H1 (cell line): ENCODE results near the gene ID1. TPM values are rescaled to one million over a fixed set of nuclear protein-coding genes. Genes with fewer than 3 reads are reported as not detected.

Experiments used
- CTCF ChIA-PET: fragments of 300-600 bp; sonication (Branson Sonifier 250); formaldehyde crosslinking; loops from one replicate; lab custom pipeline; 2021; ENCODE audit not compliant: partially characterized antibody; lab: Charles Lee
- POLR2A ChIA-PET: fragments of 300-600 bp; sonication (Branson Sonifier 250); formaldehyde crosslinking; loops from one replicate; lab custom pipeline; 2021; ENCODE audit warnings: inconsistent platforms; ENCODE audit not compliant: partially characterized antibody; lab: Charles Lee
- DNase-seq, 2 experiments: peaks; one replicate each; pipeline versions ENCODE4 v3.0.0 to v3.0.0-alpha.2; 2010 to 2022; ENCODE audit warnings: low spot score in 2 of 2, low read depth in 1 of 2, mixed read lengths in 1 of 2
- FAIRE-seq: peaks from 2 replicates; lab custom pipeline; 2011; peaks lifted over from hg19 to GRCh38; lab: Jason Lieb, UNC
- H2AFZ ChIP-seq: 2 replicates; pipeline ENCODE4 v1.8.1; 2012; ENCODE audit warnings: low read length, inconsistent platforms
- H2AK5ac ChIP-seq: 2 replicates; pipeline ENCODE4 v1.6.1; 2013; ENCODE audit warnings: low read depth, low read length
- H2BK120ac ChIP-seq: replicated peaks from 2 replicates; pipeline ENCODE3; 2013; ENCODE audit warnings: low read depth, low read length, inconsistent platforms
- H2BK12ac ChIP-seq: 2 replicates; pipeline ENCODE4 v1.6.1; 2013; ENCODE audit warnings: low read depth, low read length
- H2BK15ac ChIP-seq: 2 replicates; pipeline ENCODE4 v1.6.1; 2013; ENCODE audit warnings: low read length
- H2BK20ac ChIP-seq: 2 replicates; pipeline ENCODE4 v1.6.1; 2013; ENCODE audit warnings: low read length
- H2BK5ac ChIP-seq: 2 replicates; pipeline ENCODE4 v1.6.1; 2013; ENCODE audit warnings: low read depth, low read length
- H3K14ac ChIP-seq: 2 replicates; pipeline ENCODE4 v1.6.1; 2013; ENCODE audit warnings: inconsistent platforms; ENCODE audit not compliant: insufficient read length
- H3K18ac ChIP-seq: 2 replicates; pipeline ENCODE4 v1.6.1; 2013; ENCODE audit warnings: low read length; ENCODE audit errors: extremely low read depth
- H3K23ac ChIP-seq: 2 replicates; pipeline ENCODE4 v1.6.1; 2013; ENCODE audit warnings: inconsistent platforms; ENCODE audit not compliant: insufficient read length
- H3K23me2 ChIP-seq: 2 replicates; pipeline ENCODE4 v1.6.1; 2013; ENCODE audit warnings: low read depth, low read length
- H3K27ac ChIP-seq: 2 replicates; pipeline ENCODE4 v1.6.1; 2011; ENCODE audit warnings: low read depth, low read length, inconsistent platforms
- H3K27me3 ChIP-seq, 4 experiments: replicated peaks in 1 of 4; 1 replicate in 1 of 4; 2 replicates in 3 of 4; pipeline versions ENCODE4 v1.6.1 to v1.8.1; 2011 to 2013; ENCODE audit warnings: low read length in 3 of 4, mild to moderate bottlenecking in 3 of 4, inconsistent platforms in 2 of 4, mixed read lengths in 2 of 4, moderate library complexity in 1 of 4; ENCODE audit not compliant: control insufficient read depth in 3 of 4, insufficient read depth in 3 of 4; ENCODE audit errors: extremely low read depth in 1 of 4
- H3K36me3 ChIP-seq, 4 experiments: 2 replicates each; pipeline versions ENCODE4 v1.6.1 to v1.8.1; 2011 to 2013; ENCODE audit warnings: mild to moderate bottlenecking in 4 of 4, low read length in 3 of 4, moderate library complexity in 2 of 4, control low read depth in 1 of 4, inconsistent platforms in 1 of 4; ENCODE audit not compliant: insufficient read depth in 4 of 4, control insufficient read depth in 2 of 4
- H3K4ac ChIP-seq: replicated peaks from 2 replicates; pipeline ENCODE3; 2013; ENCODE audit warnings: low read length, low read depth, mixed read lengths, inconsistent platforms; ENCODE audit not compliant: insufficient read length
- H3K4me1 ChIP-seq, 4 experiments: replicated peaks in 1 of 4; 1 replicate in 1 of 4; 2 replicates in 3 of 4; pipeline versions ENCODE4 v1.6.1 to v1.8.1; 2011 to 2013; ENCODE audit warnings: low read length in 3 of 4, inconsistent platforms in 2 of 4, mixed read lengths in 1 of 4; ENCODE audit not compliant: insufficient read depth in 4 of 4, control insufficient read depth in 3 of 4
- H3K4me2 ChIP-seq, 2 experiments: 2 replicates each; pipeline versions ENCODE4 v1.6.1 to v1.8.1; 2011 to 2013; ENCODE audit warnings: low read depth in 2 of 2, low read length in 2 of 2, control low read depth in 1 of 2, inconsistent platforms in 1 of 2, mild to moderate bottlenecking in 1 of 2; ENCODE audit not compliant: insufficient read depth in 1 of 2
- H3K4me3 ChIP-seq, 4 experiments: fragments of 200-600, 300-600 bp in 1 of 4; sonication (generic), shearing (Covaris generic), sonication (Bioruptor Twin) in 1 of 4; 2 replicates each; pipeline versions ENCODE4 v1.5.1 to v1.8.1; 2011 to 2016; ENCODE audit warnings: low read length in 4 of 4, low read depth in 3 of 4, control low read depth in 2 of 4, inconsistent platforms in 2 of 4, mild to moderate bottlenecking in 2 of 4, mixed read lengths in 1 of 4, moderate library complexity in 1 of 4; ENCODE audit not compliant: insufficient read depth in 2 of 4; ENCODE audit errors: extremely low read depth in 1 of 4
- H3K56ac ChIP-seq: replicated peaks from 2 replicates; pipeline ENCODE3; 2013; ENCODE audit warnings: low read depth, mild to moderate bottlenecking, mixed read lengths, low read length, inconsistent platforms; ENCODE audit not compliant: insufficient read length
- H3K79me1 ChIP-seq: 2 replicates; pipeline ENCODE4 v1.6.1; 2013; ENCODE audit warnings: low read depth, low read length, control low read depth
- H3K79me2 ChIP-seq, 2 experiments: 2 replicates each; pipeline versions ENCODE4 v1.6.1 to v1.8.1; 2012 to 2013; ENCODE audit warnings: low read length in 2 of 2, mild to moderate bottlenecking in 2 of 2, inconsistent platforms in 1 of 2; ENCODE audit not compliant: insufficient read depth in 2 of 2, control insufficient read depth in 1 of 2
- H3K9ac ChIP-seq, 4 experiments: replicated peaks in 1 of 4; 1 replicate in 1 of 4; 2 replicates in 3 of 4; pipeline versions ENCODE4 v1.6.1 to v1.8.1; 2011 to 2013; ENCODE audit warnings: low read depth in 3 of 4, low read length in 3 of 4, control low read depth in 2 of 4, mild to moderate bottlenecking in 2 of 4, moderate library complexity in 2 of 4, inconsistent platforms in 1 of 4; ENCODE audit errors: extremely low read depth in 1 of 4
- H3K9me3 ChIP-seq, 2 experiments: 2 replicates each; pipeline versions ENCODE4 v1.6.1 to v1.8.1; 2012 to 2013; ENCODE audit warnings: mild to moderate bottlenecking in 2 of 2, moderate library complexity in 2 of 2, control low read depth in 1 of 2, inconsistent platforms in 1 of 2, low read depth in 1 of 2, low read length in 1 of 2, mixed read lengths in 1 of 2; ENCODE audit not compliant: insufficient read depth in 2 of 2
- H4K20me1 ChIP-seq, 2 experiments: replicated peaks in 1 of 2; 2 replicates each; pipeline versions ENCODE3 to v1.8.1; 2011 to 2013; ENCODE audit warnings: inconsistent platforms in 2 of 2, low read length in 2 of 2, mild to moderate bottlenecking in 1 of 2; ENCODE audit not compliant: insufficient read depth in 2 of 2, control insufficient read depth in 1 of 2
- H4K5ac ChIP-seq: 2 replicates; pipeline ENCODE4 v1.6.1; 2013; ENCODE audit warnings: low read length, low read depth, mixed read lengths, inconsistent platforms; ENCODE audit not compliant: insufficient read length
- H4K8ac ChIP-seq: 2 replicates; pipeline ENCODE4 v1.8.0; 2013; ENCODE audit warnings: mild to moderate bottlenecking, moderate library complexity, low read length, inconsistent platforms; ENCODE audit not compliant: insufficient read depth; ENCODE audit errors: extremely low read depth
- H4K91ac ChIP-seq: replicated peaks from 2 replicates; pipeline ENCODE3; 2013; ENCODE audit warnings: low read length, mixed read lengths, inconsistent platforms; ENCODE audit not compliant: insufficient read length
- BRCA1 ChIP-seq: IDR thresholded peaks from 2 replicates; pipeline ENCODE4 v1.6.1; 2012; ENCODE audit warnings: low read depth, low read length, improper control_type of control experiment
- CBX5 ChIP-seq: fragments of 300-800, 300-1000 bp; sonication (generic); IDR thresholded peaks from 2 replicates; pipeline ENCODE4 v1.7.1; 2016; ENCODE audit warnings: antibody characterized with exemption, low read length, low read depth
- CEBPB ChIP-seq: IDR thresholded peaks from 2 replicates; pipeline ENCODE4 v1.6.1; 2012; ENCODE audit warnings: low read depth, low read length
- CHD2 ChIP-seq: IDR thresholded peaks from 2 replicates; pipeline ENCODE4 v1.6.1; 2012; ENCODE audit warnings: low read length, improper control_type of control experiment
- EGR1 ChIP-seq: IDR thresholded peaks from 2 replicates; pipeline ENCODE4 v1.6.1; 2011; ENCODE audit warnings: low read depth, low read length, borderline replicate concordance
- EZH2 ChIP-seq: fragments of 200-600 bp; sonication (generic); IDR thresholded peaks from 2 replicates; pipeline ENCODE4 v1.7.1; 2012; ENCODE audit warnings: low read depth, mild to moderate bottlenecking, moderate library complexity, low read length, inconsistent platforms; ENCODE audit not compliant: severe bottlenecking
- GABPA ChIP-seq: IDR thresholded peaks from 2 replicates; pipeline ENCODE4 v1.6.1; 2011; ENCODE audit warnings: mild to moderate bottlenecking, low read length, moderate library complexity, borderline replicate concordance; ENCODE audit not compliant: insufficient read depth
- HDAC6 ChIP-seq: IDR thresholded peaks from one replicate; pipeline ENCODE4 v1.7.1; 2012; ENCODE audit warnings: low read depth, mild to moderate bottlenecking, inconsistent platforms, low read length, moderate library complexity
- KDM5A ChIP-seq: fragments of 200-600 bp; IDR thresholded peaks from 2 replicates; pipeline ENCODE4 v1.7.1; 2012; ENCODE audit warnings: mild to moderate bottlenecking, low read length, inconsistent platforms, mixed read lengths
- NRF1 ChIP-seq: IDR thresholded peaks from 2 replicates; pipeline ENCODE4 v1.6.1; 2011; ENCODE audit warnings: mild to moderate bottlenecking, low read depth, low read length, improper control_type of control experiment
- POLR2AphosphoS5 ChIP-seq: IDR thresholded peaks from 2 replicates; pipeline ENCODE4 v1.6.1; 2011; ENCODE audit warnings: low read depth, low read length
- RNF2 ChIP-seq: fragments of 200-900, 300-1000 bp; sonication (generic); IDR thresholded peaks from 2 replicates; pipeline ENCODE4 v1.7.1; 2016; ENCODE audit warnings: borderline replicate concordance, low read depth, mild to moderate bottlenecking, antibody characterized with exemption, low read length; ENCODE audit not compliant: poor library complexity, severe bottlenecking; ENCODE audit errors: missing control alignments
- SIRT6 ChIP-seq: IDR thresholded peaks from one replicate; pipeline ENCODE4 v1.7.1; 2012; ENCODE audit warnings: low read length, inconsistent platforms
- TCF12 ChIP-seq: IDR thresholded peaks from 2 replicates; pipeline ENCODE4 v1.6.1; 2011; ENCODE audit warnings: low read depth, mild to moderate bottlenecking, low read length
- TEAD4 ChIP-seq: IDR thresholded peaks from 2 replicates; pipeline ENCODE4 v1.6.1; 2012; ENCODE audit warnings: low read depth, low read length, inconsistent platforms, mixed read lengths
- WGBS, 2 experiments: shearing (Covaris generic) in 1 of 2; methylation state at CpG; one replicate each; pipeline versions ENCODE4 v1.1.6 to v1.1.7; 2013 to 2015; ENCODE audit warnings: low lambda C conversion rate in 2 of 2, mixed read lengths in 2 of 2, inconsistent platforms in 1 of 2, low coverage in 1 of 2, missing lambda C conversion rate in 1 of 2; ENCODE audit not compliant: insufficient replicate concordance in 2 of 2, insufficient coverage in 1 of 2, insufficient read length in 1 of 2; ENCODE audit errors: extremely low coverage in 1 of 2, missing lambda C conversion rate in 1 of 2; 5-methylcytosine and 5-hydroxymethylcytosine counted together
- polyA plus RNA-seq, 7 experiments: library from polyadenylated mRNA; depleted of rRNA in 3 of 7; stranded (reverse) in 5 of 7; unstranded in 2 of 7; fragments of >200 nt in 5 of 7; fragments of 200-250 nt in 2 of 7; gene quantifications; 1 replicate in 5 of 7; 2 replicates in 1 of 7; 4 replicates in 1 of 7; pipeline versions ENCODE4 v1.2.1 to v1.2.3, GENCODE V29; 2011 to 2013; ENCODE audit warnings: missing spikeins in 2 of 7, mixed read lengths in 2 of 7
- total RNA-seq: library from RNA; stranded (reverse); fragmentation: NEBNext Ultra II Directional; extraction: Animal tissue kit (Norgen Biotek cat#: 25700); gene quantifications from 2 replicates; pipeline ENCODE4 v1.2.1, GENCODE V29; 2021

The ID1 gene
- total and polyA plus RNA-seq, 2 of the 8 experiments (the other 6 are each of a cell fraction or from before 2014, with no cell fraction given) = 120 to 357 TPM

GRCh38 chr20:31641391-31641790 lies 36.3 kb downstream of the ID1 start:
- H4K5ac ChIP-seq = no peak overlapping the region
- H3K9me3 ChIP-seq = no peaks in the 10 kb centered on the region
- H3K56ac ChIP-seq = no peak overlapping the region
- no peak overlapping the region for H2AK5ac ChIP-seq
- peaks cover 0 to 3% (median 2%) of the 10 kb centered on the region in 4 experiments; a peak in 3 of 7 replicates for H3K4me1 ChIP-seq
- TF ChIP-seq KDM5A = no peak
- no peak for TF ChIP-seq CHD2
- TF ChIP-seq CBX5 = no peak
- TF ChIP-seq GABPA = no peak
- TF ChIP-seq NRF1 = no peak
- TF ChIP-seq TEAD4 = no peak
- no peak for TF ChIP-seq TCF12
- TF ChIP-seq RNF2 = no peak
- TF ChIP-seq HDAC6 = no peak
- no peak for TF ChIP-seq CEBPB
- TF ChIP-seq EZH2 = no peak
- no peak for TF ChIP-seq SIRT6
- TF ChIP-seq POLR2AphosphoS5 = no peak
- TF ChIP-seq EGR1 = no peak
- TF ChIP-seq BRCA1 = no peak
- TF ChIP-seq, all 59 proteins: peak for 0
- no peaks in the 10 kb centered on the region for H3K27me3 ChIP-seq
- H2BK20ac ChIP-seq = no peak overlapping the region
- H2BK5ac ChIP-seq = no peak overlapping the region
- H3K36me3 ChIP-seq = no peaks in the 10 kb centered on the region
- no peak overlapping the region for H2BK120ac ChIP-seq
- no peak overlapping the region for H2AFZ ChIP-seq
- no peak overlapping the region for H3K18ac ChIP-seq
- 95% methylated on average over 6 of the region's 6 CpGs; no CpG with 5 or more reads in 1 of the 2 experiments for WGBS, 2 experiments
- no peak overlapping the region for H3K14ac ChIP-seq
- POLR2A ChIA-PET = interaction anchor here (0.6 to 1.1 kb wide), 4 partner anchors 9 to 327 kb away, joined by 3 to 4 read pairs (median 3); no protein-coding TSS in a partner anchor
- no peak overlapping the region for H3K9ac ChIP-seq
- no peak overlapping the region for H3K4me2 ChIP-seq
- no peaks in the 10 kb centered on the region for H3K79me2 ChIP-seq
- H3K4ac ChIP-seq = no peak overlapping the region
- no peak for FAIRE-seq
- H3K27ac ChIP-seq = no peak overlapping the region
- no peaks in the 10 kb centered on the region for H3K23me2 ChIP-seq
- H3K79me1 ChIP-seq = no peaks in the 10 kb centered on the region
- H4K8ac ChIP-seq = no peak overlapping the region
- H3K4me3 ChIP-seq = no peak overlapping the region
- H2BK12ac ChIP-seq = 0 out of 2 replicates have a peak overlapping the region, but pooled peaks have one; percentile 44
- CTCF ChIA-PET = interaction anchor here (0.6 to 3.7 kb wide), 14 partner anchors 10 to 1004 kb away, joined by 3 to 21 read pairs (median 4); no protein-coding TSS in a partner anchor
- H4K20me1 ChIP-seq = peaks cover 0 to 2% of the 10 kb centered on the region in 2 experiments
- no peak overlapping the region for H3K23ac ChIP-seq
- no peak overlapping the region for H2BK15ac ChIP-seq
- no peak for DNase-seq
- no peak overlapping the region for H4K91ac ChIP-seq
